MM.1S (cell line): Measurements from ENCODE around the gene SEMA4D.

ENCODE experiments used
- EZH2phosphoT487 ChIP-seq: fragments of 300-600 bp; sonication (generic); IDR thresholded peaks from 2 replicates; pipeline ENCODE4 v1.6.1; 2018; ENCODE audit warnings: antibody characterized with exemption, low read length
- TF ChIP-seq, protein P1 (sequence below): fragments of 300-600 bp; sonication (generic); IDR thresholded peaks from 2 replicates; pipeline ENCODE4 v1.5.1; 2016; ENCODE audit warnings: antibody characterized with exemption, low read length, mixed read lengths

DNA sequence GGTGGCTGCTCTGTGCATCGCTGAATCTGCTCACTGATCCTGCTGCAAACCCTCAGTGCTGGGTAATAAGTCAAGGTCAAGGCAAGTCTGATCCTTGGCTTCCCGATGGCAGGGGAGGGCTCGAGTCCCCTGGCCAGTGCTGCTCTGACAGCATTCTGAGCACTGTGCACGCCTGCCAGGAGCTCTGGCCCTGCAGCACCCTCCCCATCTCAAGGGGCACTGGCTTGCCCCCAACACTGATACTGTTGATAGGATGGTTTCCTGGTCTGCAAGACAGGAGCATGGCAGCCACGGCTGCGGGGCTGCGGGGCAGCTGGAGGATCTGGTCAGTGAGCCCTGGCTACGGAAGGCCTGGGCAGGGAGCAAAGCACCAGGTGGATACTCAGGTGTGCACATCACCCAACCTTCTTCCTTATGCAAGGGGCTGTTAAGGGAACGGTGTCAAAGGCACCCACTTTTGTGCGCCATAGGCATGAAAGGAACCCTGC, 107.8 kb downstream of the SEMA4D start:
- TF ChIP-seq, protein P1, sequence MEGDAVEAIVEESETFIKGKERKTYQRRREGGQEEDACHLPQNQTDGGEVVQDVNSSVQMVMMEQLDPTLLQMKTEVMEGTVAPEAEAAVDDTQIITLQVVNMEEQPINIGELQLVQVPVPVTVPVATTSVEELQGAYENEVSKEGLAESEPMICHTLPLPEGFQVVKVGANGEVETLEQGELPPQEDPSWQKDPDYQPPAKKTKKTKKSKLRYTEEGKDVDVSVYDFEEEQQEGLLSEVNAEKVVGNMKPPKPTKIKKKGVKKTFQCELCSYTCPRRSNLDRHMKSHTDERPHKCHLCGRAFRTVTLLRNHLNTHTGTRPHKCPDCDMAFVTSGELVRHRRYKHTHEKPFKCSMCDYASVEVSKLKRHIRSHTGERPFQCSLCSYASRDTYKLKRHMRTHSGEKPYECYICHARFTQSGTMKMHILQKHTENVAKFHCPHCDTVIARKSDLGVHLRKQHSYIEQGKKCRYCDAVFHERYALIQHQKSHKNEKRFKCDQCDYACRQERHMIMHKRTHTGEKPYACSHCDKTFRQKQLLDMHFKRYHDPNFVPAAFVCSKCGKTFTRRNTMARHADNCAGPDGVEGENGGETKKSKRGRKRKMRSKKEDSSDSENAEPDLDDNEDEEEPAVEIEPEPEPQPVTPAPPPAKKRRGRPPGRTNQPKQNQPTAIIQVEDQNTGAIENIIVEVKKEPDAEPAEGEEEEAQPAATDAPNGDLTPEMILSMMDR: no peak
- TF ChIP-seq EZH2phosphoT487: no peak
